Spleen (tissue), 11 donors: Measurements from ENCODE around the gene HSPB3. TPM values are rescaled to one million over a fixed set of nuclear protein-coding genes. Genes with fewer than 3 reads are reported as not detected.

Source experiments
- DNase-seq: peaks from one replicate; pipeline ENCODE4 v3.0.0-alpha.2; 2020
- H3K27ac ChIP-seq, 8 donors: fragments of 200-600 bp; sonication (generic) in 7 of 8; 1 replicate in 4 of 8; 2 replicates in 4 of 8; pipeline versions ENCODE4 v1.5.0 to v1.8.0; 2016 to 2021; ENCODE audit warnings: inconsistent platforms in 4 of 8, mild to moderate bottlenecking in 4 of 8, moderate library complexity in 1 of 8
- H3K27me3 ChIP-seq, 7 donors: fragments of 200-600 bp; sonication (generic) in 6 of 7; replicated peaks in 1 of 7; 1 replicate in 4 of 7; 2 replicates in 3 of 7; pipeline versions ENCODE4 v1.5.0 to v1.8.0; 2016 to 2021; ENCODE audit warnings: inconsistent platforms in 3 of 7, mild to moderate bottlenecking in 1 of 7
- H3K36me3 ChIP-seq, 6 donors: fragments of 200-600 bp; sonication (generic) in 5 of 6; 1 replicate in 4 of 6; 2 replicates in 2 of 6; pipeline versions ENCODE4 v1.5.0 to v1.8.0; 2016 to 2021; ENCODE audit warnings: inconsistent platforms in 2 of 6
- H3K4me1 ChIP-seq, 6 donors: fragments of 200-600 bp; sonication (generic) in 5 of 6; 1 replicate in 3 of 6; 2 replicates in 3 of 6; pipeline versions ENCODE4 v1.5.0 to v1.8.0; 2016 to 2021; ENCODE audit warnings: inconsistent platforms in 3 of 6
- H3K4me3 ChIP-seq, 8 donors: fragments of 200-600 bp; sonication (generic) in 7 of 8; 1 replicate in 4 of 8; 2 replicates in 4 of 8; pipeline versions ENCODE4 v1.5.0 to v1.8.0; 2016 to 2021; ENCODE audit warnings: inconsistent platforms in 4 of 8, mild to moderate bottlenecking in 4 of 8, moderate library complexity in 2 of 8
- H3K9me3 ChIP-seq, 8 donors: fragments of 200-600 bp; sonication (generic) in 7 of 8; 1 replicate in 4 of 8; 2 replicates in 4 of 8; pipeline versions ENCODE4 v1.5.0 to v1.8.0; 2016 to 2021; ENCODE audit warnings: inconsistent platforms in 4 of 8
- CTCF ChIP-seq, 11 experiments: fragments of 200-600 bp in 7 of 11; fragments of 450-650 bp in 4 of 11; sonication (generic) in 4 of 11; IDR thresholded peaks in 8 of 11; conservative IDR thresholded peaks in 3 of 11; 1 replicate in 7 of 11; 2 replicates in 4 of 11; pipeline versions ENCODE4 v1.4.0 to v1.8.0; 2016 to 2021; ENCODE audit warnings: antibody characterized with exemption in 11 of 11, inconsistent platforms in 4 of 11, mild to moderate bottlenecking in 1 of 11
- POLR2A ChIP-seq, 3 donors: fragments of 450-650 bp; IDR thresholded peaks; one replicate each; pipeline ENCODE4 v1.5.1; 2017; ENCODE audit warnings: antibody characterized with exemption in 3 of 3, mild to moderate bottlenecking in 1 of 3
- POLR2AphosphoS5 ChIP-seq, 3 donors: sonication (generic); formaldehyde crosslinking; IDR thresholded peaks; one replicate each; pipeline ENCODE4 v1.5.1; 2017; ENCODE audit warnings: antibody characterized with exemption in 3 of 3
- WGBS, 5 donors: extraction: QIAGEN DNeasy Blood & Tissue Kit in 3 of 5; methylation state at CpG; one replicate each; pipeline versions ENCODE4 v1.1.5 to v1.1.7; 2013 to 2018; 5-methylcytosine and 5-hydroxymethylcytosine counted together
- intact Hi-C: fragments of 100-400 bp; cut with DNase I; formaldehyde crosslinking; loops from one replicate; pipeline ENCODE4 v1.15.0; 2023; ENCODE audit warnings: low total_unique reads
- polyA plus RNA-seq, 3 donors: library from polyadenylated mRNA; stranded (reverse); fragments of 200-250 nt; gene quantifications; one replicate each; pipeline ENCODE4 v1.2.1, GENCODE V29; 2013
- total RNA-seq, 7 donors: library from RNA; depleted of rRNA in 3 of 7; stranded (reverse); fragments of >200 nt in 3 of 7; fragmentation: NEBNext Ultra II Directional in 4 of 7; extraction: Animal tissue kit (Norgen Biotek cat#: 25700) in 4 of 7; gene quantifications; one replicate each; pipeline versions ENCODE4 v1.1.0 to v1.2.1, GENCODE V29; 2016 to 2021
- donor health status: healthy with polysubstance abuse.
- donor health status: DM: no; HTN: no; CAD: no; lungs with moderate emphysema.
- donor health status: DM: no; HTN: no; CAD: no.
- donor health status: Bipolar disorder and iron deficiency.
- donor health status: healthy.
- donor health status: DM: no; HTN: no; CAD: no.
- donor health status: DM: yes; HTN: yes; CAD: no.

The HSPB3 gene
- total and polyA plus RNA-seq, 10 donors: 0.45 to 0.67 (median 0.54) TPM; not detected in 6

GRCh38 chr5:54492178-54492577 is 36.7 kb downstream of the HSPB3 start:
- Histone ChIP-seq H3K27me3 (peaks cover 0 to 7% (median 0%) of the 10 kb centered on the region in 7 donors), H3K36me3 (no peaks in the 10 kb centered on the region), H3K4me3 (no peak overlapping the region), H3K4me1 (peaks cover 0 to 6% (median 0%) of the 10 kb centered on the region in 6 donors), H3K9me3 (peaks cover 0 to under 1% (median 0%) of the 10 kb centered on the region in 8 donors), H3K27ac (no peak overlapping the region)
- TF ChIP-seq CTCF (IDR thresholded peaks at IDR 0.05 in 8 of 11, conservative IDR thresholded peaks at IDR 0.05 in 3 of 11) (no peak), POLR2A (IDR thresholded peaks at IDR 0.05) (no peak), POLR2AphosphoS5 (IDR thresholded peaks at IDR 0.05) (no peak)
- intact Hi-C loops: no loop called here
- no peak for DNase-seq
- 36 to 69% (median 58%) methylated on average over 2 of the region's 2 CpGs for WGBS, 5 donors

DNA sequence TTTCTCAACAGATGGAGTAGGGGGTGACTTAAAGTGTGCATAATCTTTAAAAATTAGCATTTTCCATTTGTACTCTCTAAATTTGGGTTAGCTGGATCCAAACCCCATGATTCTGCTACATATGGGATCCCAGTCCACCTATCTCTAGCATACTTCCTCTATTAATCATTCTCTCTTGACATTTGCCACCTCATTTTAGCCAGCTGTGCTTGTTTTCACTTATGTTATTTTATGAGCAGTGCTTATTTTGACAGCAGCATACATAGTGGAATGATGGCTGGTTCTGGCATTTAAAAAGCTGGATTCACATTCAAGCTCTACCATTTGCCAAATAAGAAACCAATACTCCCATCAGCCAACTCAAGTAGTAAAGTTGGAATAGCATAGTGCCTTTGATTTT is 39.5 kb downstream of the HSPB3 start:
- H3K36me3 ChIP-seq: no peaks in the 10 kb centered on the region
- TF ChIP-seq POLR2A (IDR thresholded peaks at IDR 0.05) (no peak), CTCF (IDR thresholded peaks at IDR 0.05 in 8 of 11, conservative IDR thresholded peaks at IDR 0.05 in 3 of 11) (no peak), POLR2AphosphoS5 (IDR thresholded peaks at IDR 0.05) (no peak)
- intact Hi-C loops: no loop called here
- H3K4me1 ChIP-seq: no peaks in the 10 kb centered on the region
- no peak for DNase-seq
- H3K27ac ChIP-seq: no peak overlapping the region
- no peak overlapping the region for H3K4me3 ChIP-seq
- peaks cover 0 to 18% (median 10%) of the 10 kb centered on the region in 8 donors for H3K9me3 ChIP-seq
- H3K27me3 ChIP-seq: peaks cover 0 to 9% (median 0%) of the 10 kb centered on the region in 7 donors

Other genes starting within 250 kb of the HSPB3 start
- 10 to 100 TPM; 25.9 to 70.2 (median 38.3) TPM for gene ARL15, start 145.1 kb upstream of the HSPB3 start, total RNA-seq
- 10 to 100 TPM in 2 of 3 donors, 1 to 10 TPM in 1; 6.3 to 13.0 (median 10.1) TPM for gene ARL15, start 145.1 kb upstream of the HSPB3 start, polyA plus RNA-seq
- gene SNX18, start 62.1 kb downstream of the HSPB3 start, total RNA-seq: 10 to 100 TPM; 59.2 to 82.5 (median 71.9) TPM
- 10 to 100 TPM in 1 of 3 donors, 1 to 10 TPM in 2; 4.8 to 13.0 (median 8.2) TPM for gene SNX18, start 62.1 kb downstream of the HSPB3 start, polyA plus RNA-seq